H9 (cell line): Measurements from ENCODE around the gene COL4A6. TPM values are rescaled to one million over a fixed set of nuclear protein-coding genes. Genes with fewer than 3 reads are reported as not detected.

Experiments
- DNase-seq: peaks from one replicate; pipeline ENCODE4 v3.0.0-alpha.2; 2017
- H2AFZ ChIP-seq: one replicate; pipeline ENCODE4 v1.6.1; 2013; ENCODE audit warnings: mild to moderate bottlenecking, low read length, control low read depth, moderate library complexity
- H2AK5ac ChIP-seq: 2 replicates; pipeline ENCODE4 v1.6.1; 2013; ENCODE audit warnings: low read length, control low read depth, mixed read lengths; ENCODE audit not compliant: insufficient read length
- H2BK120ac ChIP-seq: one replicate; pipeline ENCODE4 v1.6.1; 2013; ENCODE audit warnings: low read depth, mild to moderate bottlenecking, low read length, control low read depth, inconsistent platforms; ENCODE audit not compliant: poor library complexity, severe bottlenecking
- H2BK12ac ChIP-seq: 2 replicates; pipeline ENCODE4 v1.6.1; 2013; ENCODE audit warnings: low read length, control low read depth, mixed read lengths, low read depth; ENCODE audit not compliant: insufficient read length
- H2BK15ac ChIP-seq: 2 replicates; pipeline ENCODE4 v1.6.1; 2013; ENCODE audit warnings: low read depth, low read length, control low read depth
- H2BK20ac ChIP-seq: one replicate; pipeline ENCODE4 v1.6.1; 2013; ENCODE audit warnings: low read depth, mild to moderate bottlenecking, low read length, control low read depth, inconsistent platforms; ENCODE audit not compliant: poor library complexity, severe bottlenecking
- H2BK5ac ChIP-seq: 2 replicates; pipeline ENCODE4 v1.6.1; 2013; ENCODE audit warnings: low read length, control low read depth, mixed read lengths; ENCODE audit not compliant: insufficient read length
- H3K14ac ChIP-seq: 2 replicates; pipeline ENCODE4 v1.6.1; 2013; ENCODE audit warnings: low read length, control low read depth; ENCODE audit not compliant: insufficient read depth
- H3K18ac ChIP-seq: 2 replicates; pipeline ENCODE4 v1.6.1; 2013; ENCODE audit warnings: low read depth, mild to moderate bottlenecking, mixed read lengths, low read length, control low read depth; ENCODE audit not compliant: insufficient read length
- H3K23ac ChIP-seq: 2 replicates; pipeline ENCODE4 v1.6.1; 2013; ENCODE audit warnings: low read length, control low read depth, mixed read lengths, low read depth; ENCODE audit not compliant: insufficient read length
- H3K23me2 ChIP-seq: 2 replicates; pipeline ENCODE4 v1.6.1; 2013; ENCODE audit warnings: low read depth, mild to moderate bottlenecking, mixed read lengths, low read length, control low read depth; ENCODE audit not compliant: insufficient read length, poor library complexity, severe bottlenecking
- H3K27ac ChIP-seq: 2 replicates; pipeline ENCODE4 v1.5.1; 2013; ENCODE audit warnings: low read length, control low read depth, mixed read lengths, low read depth; ENCODE audit not compliant: insufficient read length
- H3K27me3 ChIP-seq: 2 replicates; pipeline ENCODE4 v1.6.1; 2013; ENCODE audit warnings: low read length, control low read depth, inconsistent platforms; ENCODE audit not compliant: insufficient read depth
- H3K4ac ChIP-seq: 2 replicates; pipeline ENCODE4 v1.6.1; 2013; ENCODE audit warnings: low read depth, mild to moderate bottlenecking, control low read depth, inconsistent platforms, low read length, moderate library complexity
- H3K4me1 ChIP-seq: 2 replicates; pipeline ENCODE4 v1.6.1; 2013; ENCODE audit warnings: low read length, control low read depth, inconsistent platforms; ENCODE audit not compliant: insufficient read depth
- H3K4me2 ChIP-seq: 2 replicates; pipeline ENCODE4 v1.6.1; 2013; ENCODE audit warnings: low read length, control low read depth, mixed read lengths; ENCODE audit not compliant: insufficient read length, insufficient read depth
- H3K56ac ChIP-seq: 2 replicates; pipeline ENCODE4 v1.6.1; 2013; ENCODE audit warnings: low read depth, mild to moderate bottlenecking, mixed read lengths, low read length, control low read depth; ENCODE audit not compliant: insufficient read length
- H3K79me1 ChIP-seq: 2 replicates; pipeline ENCODE4 v1.6.1; 2013; ENCODE audit warnings: low read depth, mild to moderate bottlenecking, moderate library complexity, low read length, control low read depth, inconsistent platforms; ENCODE audit not compliant: insufficient read depth, poor library complexity, severe bottlenecking
- H3K79me2 ChIP-seq: 2 replicates; pipeline ENCODE4 v1.6.1; 2013; ENCODE audit warnings: low read length, control low read depth, inconsistent platforms; ENCODE audit not compliant: insufficient read depth
- H3K9ac ChIP-seq: 2 replicates; pipeline ENCODE4 v1.6.1; 2013; ENCODE audit warnings: low read length, control low read depth, mixed read lengths; ENCODE audit not compliant: insufficient read length; ENCODE audit errors: extremely low read depth
- H3K9me3 ChIP-seq: one replicate; pipeline ENCODE4 v1.6.1; 2013; ENCODE audit warnings: low read depth, low read length, inconsistent platforms; ENCODE audit not compliant: control insufficient read depth
- H3T11ph ChIP-seq: one replicate; pipeline ENCODE4 v1.6.1; 2013; ENCODE audit warnings: mild to moderate bottlenecking, low read length, control low read depth, inconsistent platforms
- H4K20me1 ChIP-seq: one replicate; pipeline ENCODE4 v1.6.1; 2013; ENCODE audit not compliant: control insufficient read depth, insufficient read length, insufficient read depth
- H4K5ac ChIP-seq: 2 replicates; pipeline ENCODE4 v1.6.1; 2013; ENCODE audit warnings: low read depth, mild to moderate bottlenecking, mixed read lengths, low read length, control low read depth; ENCODE audit not compliant: insufficient read length
- H4K8ac ChIP-seq: replicated peaks from 2 replicates; pipeline ENCODE4 v1.6.1; 2013; ENCODE audit warnings: low read length, control low read depth, mixed read lengths, low read depth; ENCODE audit not compliant: insufficient read length
- H4K91ac ChIP-seq: 2 replicates; pipeline ENCODE4 v1.6.1; 2013; ENCODE audit warnings: low read depth, mild to moderate bottlenecking, moderate library complexity, mixed read lengths, low read length, control low read depth; ENCODE audit not compliant: insufficient read length
- H3K27ac Mint-ChIP-seq, 3 experiments: 2 replicates in 2 of 3; 3 replicates in 1 of 3; pipeline ENCODE4 v1.8.0; 2020 to 2021; ENCODE audit warnings: mixed read lengths in 3 of 3, mild to moderate bottlenecking in 1 of 3, moderate library complexity in 1 of 3
- H3K27me3 Mint-ChIP-seq: 2 replicates; pipeline ENCODE4 v1.8.0; 2021; ENCODE audit warnings: low read depth, mild to moderate bottlenecking, moderate library complexity, mixed read lengths
- H3K36me3 Mint-ChIP-seq, 3 experiments: 2 replicates in 2 of 3; 3 replicates in 1 of 3; pipeline ENCODE4 v1.8.0; 2020 to 2021; ENCODE audit warnings: low read depth in 3 of 3, mixed read lengths in 3 of 3; ENCODE audit not compliant: insufficient read depth in 1 of 3
- H3K4me1 Mint-ChIP-seq, 2 experiments: 2 replicates each; pipeline ENCODE4 v1.8.0; 2020; ENCODE audit warnings: mixed read lengths in 2 of 2
- H3K4me3 Mint-ChIP-seq, 2 experiments: 2 replicates in 1 of 2; 3 replicates in 1 of 2; pipeline ENCODE4 v1.8.0; 2020 to 2021; ENCODE audit warnings: mild to moderate bottlenecking in 2 of 2, mixed read lengths in 2 of 2, moderate library complexity in 1 of 2
- H3K9me3 Mint-ChIP-seq, 2 experiments: 2 replicates in 1 of 2; 3 replicates in 1 of 2; pipeline ENCODE4 v1.8.0; 2020; ENCODE audit warnings: mild to moderate bottlenecking in 2 of 2, mixed read lengths in 2 of 2, moderate library complexity in 1 of 2
- CTCF ChIP-seq: fragments of 200-600 bp; sonication (generic); conservative IDR thresholded peaks from 3 replicates; pipeline ENCODE4 v1.8.0; 2021; ENCODE audit warnings: antibody characterized with exemption, mild to moderate bottlenecking
- WGBS: extraction: QIAGEN DNeasy Blood & Tissue Kit; methylation state at CpG from one replicate; pipeline ENCODE4 v1.1.7; 2013; ENCODE audit warnings: missing lambda C conversion rate, low lambda C conversion rate, mixed read lengths; ENCODE audit not compliant: insufficient read length; ENCODE audit errors: extremely low coverage; 5-methylcytosine and 5-hydroxymethylcytosine counted together
- total RNA-seq: library from RNA; stranded (reverse); gene quantifications from 2 replicates; pipeline ENCODE4 v1.2.1, GENCODE V29; 2021

Gene COL4A6
- total RNA-seq, 1 experiment from 2014 or later: 16.7 TPM

- Histone ChIP-seq H3K14ac (no peak overlapping the region), H2BK12ac (no peak overlapping the region), H3K9me3 (no peaks in the 10 kb centered on the region), H4K91ac (no peak overlapping the region), H3K18ac (no peak overlapping the region), H3T11ph (no peak overlapping the region), H3K27me3 (no peaks in the 10 kb centered on the region), H3K4ac (no peak overlapping the region), H2AK5ac (no peak overlapping the region), H3K79me2 (no peaks in the 10 kb centered on the region), H3K27ac (no peak overlapping the region), H3K9ac (no peak overlapping the region), H3K23ac (no peak overlapping the region), H4K20me1 (no peaks in the 10 kb centered on the region), H3K56ac (no peak overlapping the region), H3K79me1 (no peaks in the 10 kb centered on the region), H2BK120ac (no peak overlapping the region), H2BK15ac (no peak overlapping the region), H2AFZ (no peak overlapping the region), H3K4me2 (no peak overlapping the region), H3K23me2 (no peaks in the 10 kb centered on the region), H2BK5ac (no peak overlapping the region), H2BK20ac (no peak overlapping the region), H4K5ac (no peak overlapping the region), H4K8ac (no peak overlapping the region), H3K4me1 (no peaks in the 10 kb centered on the region)
- WGBS: no CpG with 5 or more reads among the region's 3 CpGs
- no peak for TF ChIP-seq CTCF
- H3K27ac Mint-ChIP-seq: no peak overlapping the region
- no peaks in the 10 kb centered on the region for H3K27me3 Mint-ChIP-seq
- peaks cover 0 to 3% of the 10 kb centered on the region in 2 experiments; a peak in 2 of 4 replicates for H3K4me1 Mint-ChIP-seq
- DNase-seq: no peak
- H3K4me3 Mint-ChIP-seq: no peak overlapping the region
- H3K9me3 Mint-ChIP-seq: no peaks in the 10 kb centered on the region
- H3K36me3 Mint-ChIP-seq: no peaks in the 10 kb centered on the region
Measured at GRCh38 chrX:108203540-108203939, 234.7 kb downstream of the COL4A6 start.
